Measurements from ENCODE around the gene ADRB1.

The ADRB1 gene

GRCh38 chr10:114043532-114044246 lies at the start of gene ADRB1:
Gene ADRB1, plus strand, starts transcription at chr10:114043866. Its CDS starts 267 bp downstream, at chr10:114044133.
- peak; percentile 88 for DNase-seq (ENCODE audit: low spot score)

- no peak for DNase-seq (ENCODE audit: low spot score)
These were observed 48.5 kb upstream of the ADRB1 start for GRCh38 chr10:113995201-113995600.

- no peak for DNase-seq (ENCODE audit: low spot score)
These were observed 46.2 kb upstream of the ADRB1 start for GRCh38 chr10:113997428-113997827.

- no peak for DNase-seq (ENCODE audit: low spot score)
These were observed 44.1 kb upstream of the ADRB1 start for GRCh38 chr10:113999531-113999930.

GRCh38 chr10:114000457-114001010 lies 43.1 kb upstream of the ADRB1 start:
- no peak for DNase-seq (ENCODE audit: low spot score)

- DNase-seq (ENCODE audit: low spot score) = peak; percentile 38
These were observed 41.2 kb upstream of the ADRB1 start for GRCh38 chr10:114002422-114002821.

- no peak for DNase-seq (ENCODE audit: low spot score)
These were observed 40.3 kb upstream of the ADRB1 start for GRCh38 chr10:114003161-114003941.

GRCh38 chr10:114009281-114009996 lies 34.2 kb upstream of the ADRB1 start:
- DNase-seq (ENCODE audit: low spot score) = no peak

- DNase-seq (ENCODE audit: low spot score) = no peak
These were observed 33.4 kb upstream of the ADRB1 start for GRCh38 chr10:114010316-114010715.

- DNase-seq (ENCODE audit: low spot score) = no peak
These were observed 31.0 kb upstream of the ADRB1 start for GRCh38 chr10:114012650-114013049.

GRCh38 chr10:114015708-114016107 lies 28.0 kb upstream of the ADRB1 start:
- DNase-seq (ENCODE audit: low spot score) = no peak

GRCh38 chr10:114017271-114017670 lies 26.4 kb upstream of the ADRB1 start:
- DNase-seq (ENCODE audit: low spot score) = no peak

- DNase-seq (ENCODE audit: low spot score) = no peak
These were observed 25.8 kb upstream of the ADRB1 start for GRCh38 chr10:114017873-114018272.

- no peak for DNase-seq (ENCODE audit: low spot score)
These were observed 24.4 kb upstream of the ADRB1 start for GRCh38 chr10:114019226-114019625.

GRCh38 chr10:114021154-114021553 lies 22.5 kb upstream of the ADRB1 start:
- no peak for DNase-seq (ENCODE audit: low spot score)

- no peak for DNase-seq (ENCODE audit: low spot score)
These were observed 21.7 kb upstream of the ADRB1 start for GRCh38 chr10:114021717-114022680.

- DNase-seq (ENCODE audit: low spot score) = no peak
These were observed 20.7 kb upstream of the ADRB1 start for GRCh38 chr10:114022766-114023597.

- DNase-seq (ENCODE audit: low spot score) = no peak
These were observed 18.6 kb upstream of the ADRB1 start for GRCh38 chr10:114024876-114025610.

GRCh38 chr10:114025611-114026130 lies 18.0 kb upstream of the ADRB1 start:
- DNase-seq (ENCODE audit: low spot score) = no peak
